IPS-18a (cell line): ENCODE measurements around the gene DPAGT1.

Source experiments
- H3K27ac ChIP-seq: one replicate; pipeline ENCODE4 v1.5.1; 2013; ENCODE audit warnings: low read length
- H3K27me3 ChIP-seq: one replicate; pipeline ENCODE4 v1.6.1; 2013; ENCODE audit warnings: mild to moderate bottlenecking, low read length; ENCODE audit not compliant: control insufficient read depth, insufficient read depth
- H3K36me3 ChIP-seq: one replicate; pipeline ENCODE4 v1.6.1; 2013; ENCODE audit warnings: low read depth, low read length; ENCODE audit not compliant: control insufficient read depth
- H3K4me1 ChIP-seq: one replicate; pipeline ENCODE4 v1.6.1; 2013; ENCODE audit warnings: low read depth, low read length; ENCODE audit not compliant: control insufficient read depth
- H3K4me3 ChIP-seq: one replicate; pipeline ENCODE4 v1.5.1; 2013; ENCODE audit warnings: low read length
- H3K9ac ChIP-seq: one replicate; pipeline ENCODE4 v1.6.1; 2013; ENCODE audit warnings: mild to moderate bottlenecking, low read length, moderate library complexity
- H3K9me3 ChIP-seq: one replicate; pipeline ENCODE4 v1.6.1; 2013; ENCODE audit warnings: low read depth, low read length; ENCODE audit not compliant: control insufficient read depth

The DPAGT1 gene

GRCh38 chr11:119048644-119049043, 53.0 kb downstream of the DPAGT1 start:
- H3K9ac ChIP-seq = no peak overlapping the region
- H3K27ac ChIP-seq = no peak overlapping the region

GRCh38 chr11:119047205-119047604, 54.4 kb downstream of the DPAGT1 start:
- H3K4me1 ChIP-seq = peaks cover 4% of the 10 kb centered on the region
- H3K9ac ChIP-seq = no peak overlapping the region
- H3K9me3 ChIP-seq = no peaks in the 10 kb centered on the region
- H3K4me3 ChIP-seq = no peak overlapping the region
- H3K27me3 ChIP-seq = no peaks in the 10 kb centered on the region
- no peak overlapping the region for H3K27ac ChIP-seq
- H3K36me3 ChIP-seq = peaks cover 65% of the 10 kb centered on the region

More at GRCh38 chr11:119048644-119049043, 53.0 kb downstream of the DPAGT1 start:
- no peak overlapping the region for H3K4me3 ChIP-seq
- no peaks in the 10 kb centered on the region for H3K27me3 ChIP-seq
- H3K4me1 ChIP-seq = peaks cover 4% of the 10 kb centered on the region
- peaks cover 79% of the 10 kb centered on the region for H3K36me3 ChIP-seq
- H3K9me3 ChIP-seq = no peaks in the 10 kb centered on the region
